HepG2 (cell line): ENCODE measurements around the gene NUPR2. TPM values are rescaled to one million over a fixed set of nuclear protein-coding genes. Genes with fewer than 3 reads are reported as not detected.

Source experiments
- BRCA1 ChIP-seq: sonication (generic); formaldehyde crosslinking; IDR thresholded peaks from 2 replicates; pipeline ENCODE4 v1.4.0; 2020; ENCODE audit warnings: missing genetic modification reagents
- HNRNPL ChIP-seq: fragments of 200-400 bp; formaldehyde crosslinking; IDR thresholded peaks from 2 replicates; pipeline ENCODE4 v1.6.1; 2017; ENCODE audit warnings: mild to moderate bottlenecking, low read depth, low read length
- HOXD1 ChIP-seq: sonication (generic); formaldehyde crosslinking; IDR thresholded peaks from 2 replicates; pipeline ENCODE4 v1.5.0; 2020; ENCODE audit warnings: missing genetic modification reagents
- KDM5B ChIP-seq: sonication (generic); formaldehyde crosslinking; IDR thresholded peaks from 2 replicates; pipeline ENCODE4 v1.4.0; 2020; ENCODE audit warnings: missing genetic modification reagents, mild to moderate bottlenecking, borderline replicate concordance
- MEF2D ChIP-seq: sonication (generic); formaldehyde crosslinking; IDR thresholded peaks from 2 replicates; pipeline ENCODE4 v1.5.1; 2020; ENCODE audit warnings: mild to moderate bottlenecking, missing genetic modification reagents
- MTF2 ChIP-seq: sonication (generic); formaldehyde crosslinking; IDR thresholded peaks from 2 replicates; pipeline ENCODE4 v1.5.0; 2020; ENCODE audit warnings: missing genetic modification reagents, borderline replicate concordance
- TCF7L2 ChIP-seq: IDR thresholded peaks from 2 replicates; pipeline ENCODE4 v1.6.1; 2011; ENCODE audit warnings: mild to moderate bottlenecking, low read depth, low read length, moderate library complexity
- ZBTB1 ChIP-seq: sonication (generic); formaldehyde crosslinking; IDR thresholded peaks from 2 replicates; pipeline ENCODE4 v1.4.0; 2020; ENCODE audit warnings: missing genetic modification reagents, borderline replicate concordance
- ZFP36L2 ChIP-seq: sonication (generic); formaldehyde crosslinking; IDR thresholded peaks from 2 replicates; pipeline ENCODE4 v1.4.0; 2020; ENCODE audit warnings: missing genetic modification reagents
- ZFY ChIP-seq: sonication (generic); formaldehyde crosslinking; IDR thresholded peaks from 2 replicates; pipeline ENCODE4 v1.4.0; 2020; ENCODE audit warnings: missing genetic modification reagents
- ZNF274 ChIP-seq: sonication (generic); formaldehyde crosslinking; IDR thresholded peaks from 2 replicates; pipeline ENCODE4 v1.5.1; 2020; ENCODE audit warnings: mild to moderate bottlenecking, missing genetic modification reagents
- ZNF333 ChIP-seq: sonication (generic); formaldehyde crosslinking; IDR thresholded peaks from 2 replicates; pipeline ENCODE4 v1.4.0; 2020; ENCODE audit warnings: mild to moderate bottlenecking, missing genetic modification reagents, borderline replicate concordance
- ZNF446 ChIP-seq: sonication (generic); formaldehyde crosslinking; IDR thresholded peaks from 2 replicates; pipeline ENCODE4 v1.5.0; 2020; ENCODE audit warnings: mild to moderate bottlenecking, missing genetic modification reagents
- ZNF598 ChIP-seq: sonication (generic); formaldehyde crosslinking; IDR thresholded peaks from 2 replicates; pipeline ENCODE4 v1.5.1; 2020; ENCODE audit warnings: mild to moderate bottlenecking, missing genetic modification reagents, borderline replicate concordance
- ZSCAN30 ChIP-seq: sonication (generic); formaldehyde crosslinking; IDR thresholded peaks from 2 replicates; pipeline ENCODE4 v1.5.0; 2020; ENCODE audit warnings: mild to moderate bottlenecking, missing genetic modification reagents
- polyA plus RNA-seq, 8 experiments: library from polyadenylated mRNA; depleted of rRNA in 3 of 8; stranded (reverse) in 7 of 8; unstranded in 1 of 8; fragments of >200 nt; fragmentation: Illumina TruSeq in 4 of 8; extraction: Trizol in 4 of 8; gene quantifications; 2 replicates each; pipeline versions ENCODE4 v1.2.1 to v1.2.3, GENCODE V29; 2011 to 2016; ENCODE audit warnings: low read depth in 4 of 8, missing spikeins in 1 of 8, mixed read lengths in 1 of 8; ENCODE audit not compliant: insufficient read depth in 1 of 8
- total RNA-seq, 5 experiments: library from RNA; depleted of rRNA; stranded (reverse); fragments of >200 nt; fragmentation: Illumina TruSeq; extraction: Trizol; gene quantifications; 2 replicates each; pipeline ENCODE4 v1.2.3, GENCODE V29; 2016; ENCODE audit warnings: low read depth in 1 of 5
- TF ChIP-seq, protein P1 (sequence below): IDR thresholded peaks from 2 replicates; pipeline ENCODE4 v1.6.1; 2016
- TF ChIP-seq, protein P2 (sequence below): sonication (generic); formaldehyde crosslinking; IDR thresholded peaks from 2 replicates; pipeline ENCODE4 v1.9.0; 2021; ENCODE audit warnings: mild to moderate bottlenecking, missing genetic modification reagents
- TF ChIP-seq, protein P3 (sequence below): sonication (generic); formaldehyde crosslinking; IDR thresholded peaks from 2 replicates; pipeline ENCODE4 v1.4.0; 2020; ENCODE audit warnings: missing genetic modification reagents; ENCODE audit errors: not compliant biosample characterization
- TF ChIP-seq, protein P4 (sequence below): sonication (generic); formaldehyde crosslinking; IDR thresholded peaks from 2 replicates; pipeline ENCODE4 v1.4.0; 2020; ENCODE audit warnings: missing genetic modification reagents
- TF ChIP-seq, protein P5 (sequence below): sonication (generic); formaldehyde crosslinking; IDR thresholded peaks from 2 replicates; pipeline ENCODE4 v1.8.0; 2022; ENCODE audit warnings: missing genetic modification reagents, mild to moderate bottlenecking, moderate library complexity, borderline replicate concordance

NUPR2 gene
- total and polyA plus RNA-seq, 2 of the 13 experiments (the other 11 are each of a cell fraction or from before 2014, with no cell fraction given): not detected

DNA sequence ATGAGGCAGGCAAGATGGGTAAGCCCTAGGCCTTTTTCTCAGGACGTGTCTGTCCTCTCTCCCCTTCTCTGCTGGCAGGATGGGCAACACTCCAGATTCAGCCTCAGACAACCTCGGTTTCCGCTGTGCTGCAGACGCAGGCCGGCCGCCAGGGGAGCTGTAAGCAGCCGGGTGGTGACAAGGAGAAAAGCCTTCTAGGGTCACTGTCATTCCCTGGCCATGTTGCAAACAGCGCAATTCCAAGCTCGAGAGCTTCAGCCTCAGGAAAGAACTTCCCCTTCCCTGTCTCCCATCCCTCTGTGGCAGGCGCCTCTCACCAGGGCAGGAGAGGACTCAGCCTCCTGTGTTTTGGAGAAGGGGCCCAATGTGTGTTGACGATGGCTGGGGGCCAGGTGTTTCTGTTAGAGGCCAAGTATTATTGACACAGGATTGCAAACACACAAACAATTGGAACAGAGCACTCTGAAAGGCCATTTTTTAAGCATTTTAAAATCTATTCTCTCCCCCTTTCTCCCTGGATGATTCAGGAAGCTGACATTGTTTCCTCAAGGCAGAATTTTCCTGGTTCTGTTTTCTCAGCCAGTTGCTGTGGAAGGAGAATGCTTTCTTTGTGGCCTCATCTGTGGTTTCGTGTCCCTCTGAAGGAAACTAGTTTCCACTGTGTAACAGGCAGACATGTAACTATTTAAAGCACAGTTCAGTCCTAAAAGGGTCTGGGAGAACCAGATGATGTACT lies 36.6 kb downstream of the NUPR2 start (continued):
- TF ChIP-seq, protein P1, sequence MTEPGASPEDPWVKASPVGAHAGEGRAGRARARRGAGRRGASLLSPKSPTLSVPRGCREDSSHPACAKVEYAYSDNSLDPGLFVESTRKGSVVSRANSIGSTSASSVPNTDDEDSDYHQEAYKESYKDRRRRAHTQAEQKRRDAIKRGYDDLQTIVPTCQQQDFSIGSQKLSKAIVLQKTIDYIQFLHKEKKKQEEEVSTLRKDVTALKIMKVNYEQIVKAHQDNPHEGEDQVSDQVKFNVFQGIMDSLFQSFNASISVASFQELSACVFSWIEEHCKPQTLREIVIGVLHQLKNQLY (CRISPR knock-in tag): no peak
- TF ChIP-seq HOXD1 (CRISPR knock-in tag) (no peak), ZFY (no peak), ZNF274 (CRISPR knock-in tag) (0 out of 2 replicates have a peak, but pooled peaks have one; percentile 48), ZSCAN30 (CRISPR knock-in tag) (no peak), ZNF333 (CRISPR knock-in tag) (no peak), TCF7L2 (no peak), KDM5B (CRISPR knock-in tag) (no peak; the same call in 1 of the 2 replicates), HNRNPL (no peak), ZNF446 (no peak), BRCA1 (CRISPR knock-in tag) (no peak), MEF2D (CRISPR knock-in tag) (no peak), ZFP36L2 (CRISPR knock-in tag) (no peak), ZBTB1 (no peak), ZNF598 (no peak), MTF2 (CRISPR knock-in tag) (no peak)
- TF ChIP-seq, protein P2, sequence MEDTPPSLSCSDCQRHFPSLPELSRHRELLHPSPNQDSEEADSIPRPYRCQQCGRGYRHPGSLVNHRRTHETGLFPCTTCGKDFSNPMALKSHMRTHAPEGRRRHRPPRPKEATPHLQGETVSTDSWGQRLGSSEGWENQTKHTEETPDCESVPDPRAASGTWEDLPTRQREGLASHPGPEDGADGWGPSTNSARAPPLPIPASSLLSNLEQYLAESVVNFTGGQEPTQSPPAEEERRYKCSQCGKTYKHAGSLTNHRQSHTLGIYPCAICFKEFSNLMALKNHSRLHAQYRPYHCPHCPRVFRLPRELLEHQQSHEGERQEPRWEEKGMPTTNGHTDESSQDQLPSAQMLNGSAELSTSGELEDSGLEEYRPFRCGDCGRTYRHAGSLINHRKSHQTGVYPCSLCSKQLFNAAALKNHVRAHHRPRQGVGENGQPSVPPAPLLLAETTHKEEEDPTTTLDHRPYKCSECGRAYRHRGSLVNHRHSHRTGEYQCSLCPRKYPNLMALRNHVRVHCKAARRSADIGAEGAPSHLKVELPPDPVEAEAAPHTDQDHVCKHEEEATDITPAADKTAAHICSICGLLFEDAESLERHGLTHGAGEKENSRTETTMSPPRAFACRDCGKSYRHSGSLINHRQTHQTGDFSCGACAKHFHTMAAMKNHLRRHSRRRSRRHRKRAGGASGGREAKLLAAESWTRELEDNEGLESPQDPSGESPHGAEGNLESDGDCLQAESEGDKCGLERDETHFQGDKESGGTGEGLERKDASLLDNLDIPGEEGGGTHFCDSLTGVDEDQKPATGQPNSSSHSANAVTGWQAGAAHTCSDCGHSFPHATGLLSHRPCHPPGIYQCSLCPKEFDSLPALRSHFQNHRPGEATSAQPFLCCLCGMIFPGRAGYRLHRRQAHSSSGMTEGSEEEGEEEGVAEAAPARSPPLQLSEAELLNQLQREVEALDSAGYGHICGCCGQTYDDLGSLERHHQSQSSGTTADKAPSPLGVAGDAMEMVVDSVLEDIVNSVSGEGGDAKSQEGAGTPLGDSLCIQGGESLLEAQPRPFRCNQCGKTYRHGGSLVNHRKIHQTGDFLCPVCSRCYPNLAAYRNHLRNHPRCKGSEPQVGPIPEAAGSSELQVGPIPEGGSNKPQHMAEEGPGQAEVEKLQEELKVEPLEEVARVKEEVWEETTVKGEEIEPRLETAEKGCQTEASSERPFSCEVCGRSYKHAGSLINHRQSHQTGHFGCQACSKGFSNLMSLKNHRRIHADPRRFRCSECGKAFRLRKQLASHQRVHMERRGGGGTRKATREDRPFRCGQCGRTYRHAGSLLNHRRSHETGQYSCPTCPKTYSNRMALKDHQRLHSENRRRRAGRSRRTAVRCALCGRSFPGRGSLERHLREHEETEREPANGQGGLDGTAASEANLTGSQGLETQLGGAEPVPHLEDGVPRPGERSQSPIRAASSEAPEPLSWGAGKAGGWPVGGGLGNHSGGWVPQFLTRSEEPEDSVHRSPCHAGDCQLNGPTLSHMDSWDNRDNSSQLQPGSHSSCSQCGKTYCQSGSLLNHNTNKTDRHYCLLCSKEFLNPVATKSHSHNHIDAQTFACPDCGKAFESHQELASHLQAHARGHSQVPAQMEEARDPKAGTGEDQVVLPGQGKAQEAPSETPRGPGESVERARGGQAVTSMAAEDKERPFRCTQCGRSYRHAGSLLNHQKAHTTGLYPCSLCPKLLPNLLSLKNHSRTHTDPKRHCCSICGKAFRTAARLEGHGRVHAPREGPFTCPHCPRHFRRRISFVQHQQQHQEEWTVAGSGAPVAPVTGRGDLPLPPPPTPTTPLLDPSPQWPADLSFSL (CRISPR knock-in tag): no peak
- TF ChIP-seq, protein P3, sequence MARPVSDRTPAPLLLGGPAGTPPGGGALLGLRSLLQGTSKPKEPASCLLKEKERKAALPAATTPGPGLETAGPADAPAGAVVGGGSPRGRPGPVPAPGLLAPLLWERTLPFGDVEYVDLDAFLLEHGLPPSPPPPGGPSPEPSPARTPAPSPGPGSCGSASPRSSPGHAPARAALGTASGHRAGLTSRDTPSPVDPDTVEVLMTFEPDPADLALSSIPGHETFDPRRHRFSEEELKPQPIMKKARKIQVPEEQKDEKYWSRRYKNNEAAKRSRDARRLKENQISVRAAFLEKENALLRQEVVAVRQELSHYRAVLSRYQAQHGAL: no peak
- TF ChIP-seq, protein P4, sequence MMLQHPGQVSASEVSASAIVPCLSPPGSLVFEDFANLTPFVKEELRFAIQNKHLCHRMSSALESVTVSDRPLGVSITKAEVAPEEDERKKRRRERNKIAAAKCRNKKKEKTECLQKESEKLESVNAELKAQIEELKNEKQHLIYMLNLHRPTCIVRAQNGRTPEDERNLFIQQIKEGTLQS (CRISPR knock-in tag): no peak
- TF ChIP-seq, protein P5, sequence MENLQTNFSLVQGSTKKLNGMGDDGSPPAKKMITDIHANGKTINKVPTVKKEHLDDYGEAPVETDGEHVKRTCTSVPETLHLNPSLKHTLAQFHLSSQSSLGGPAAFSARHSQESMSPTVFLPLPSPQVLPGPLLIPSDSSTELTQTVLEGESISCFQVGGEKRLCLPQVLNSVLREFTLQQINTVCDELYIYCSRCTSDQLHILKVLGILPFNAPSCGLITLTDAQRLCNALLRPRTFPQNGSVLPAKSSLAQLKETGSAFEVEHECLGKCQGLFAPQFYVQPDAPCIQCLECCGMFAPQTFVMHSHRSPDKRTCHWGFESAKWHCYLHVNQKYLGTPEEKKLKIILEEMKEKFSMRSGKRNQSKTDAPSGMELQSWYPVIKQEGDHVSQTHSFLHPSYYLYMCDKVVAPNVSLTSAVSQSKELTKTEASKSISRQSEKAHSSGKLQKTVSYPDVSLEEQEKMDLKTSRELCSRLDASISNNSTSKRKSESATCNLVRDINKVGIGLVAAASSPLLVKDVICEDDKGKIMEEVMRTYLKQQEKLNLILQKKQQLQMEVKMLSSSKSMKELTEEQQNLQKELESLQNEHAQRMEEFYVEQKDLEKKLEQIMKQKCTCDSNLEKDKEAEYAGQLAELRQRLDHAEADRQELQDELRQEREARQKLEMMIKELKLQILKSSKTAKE (CRISPR knock-in tag): 0 out of 2 replicates have a peak, but pooled peaks have one; percentile 13
